Mesodermal cell (in vitro differentiated cells): ENCODE data around the gene WDR20.

Experiments used
- H3K27ac ChIP-seq: 2 replicates; pipeline ENCODE4 v1.7.0; 2013; ENCODE audit warnings: mild to moderate bottlenecking, low read depth, low read length, moderate library complexity; ENCODE audit not compliant: severe bottlenecking
- H3K36me3 ChIP-seq: 2 replicates; pipeline ENCODE4 v1.7.1; 2013; ENCODE audit warnings: mild to moderate bottlenecking, low read length, moderate library complexity; ENCODE audit not compliant: control insufficient read depth, insufficient read depth
- H3K4me1 ChIP-seq: one replicate; pipeline ENCODE4 v1.7.1; 2013; ENCODE audit warnings: mild to moderate bottlenecking, low read length; ENCODE audit not compliant: insufficient read depth, control insufficient read depth, poor library complexity, severe bottlenecking
- H3K4me3 ChIP-seq: 2 replicates; pipeline ENCODE4 v1.7.0; 2013; ENCODE audit warnings: low read length, control low read depth, mild to moderate bottlenecking; ENCODE audit not compliant: insufficient read depth, poor library complexity, severe bottlenecking; ENCODE audit errors: extremely low read depth
- H3K9me3 ChIP-seq: 2 replicates; pipeline ENCODE4 v1.7.1; 2013; ENCODE audit warnings: mild to moderate bottlenecking, low read length, moderate library complexity; ENCODE audit not compliant: control insufficient read depth
- WGBS, 2 experiments: methylation state at CpG; one replicate each; pipeline ENCODE4 v1.1.5; 2013; ENCODE audit warnings: missing lambda C conversion rate in 2 of 2; ENCODE audit not compliant: insufficient coverage in 2 of 2; 5-methylcytosine and 5-hydroxymethylcytosine counted together

The WDR20 gene

DNA sequence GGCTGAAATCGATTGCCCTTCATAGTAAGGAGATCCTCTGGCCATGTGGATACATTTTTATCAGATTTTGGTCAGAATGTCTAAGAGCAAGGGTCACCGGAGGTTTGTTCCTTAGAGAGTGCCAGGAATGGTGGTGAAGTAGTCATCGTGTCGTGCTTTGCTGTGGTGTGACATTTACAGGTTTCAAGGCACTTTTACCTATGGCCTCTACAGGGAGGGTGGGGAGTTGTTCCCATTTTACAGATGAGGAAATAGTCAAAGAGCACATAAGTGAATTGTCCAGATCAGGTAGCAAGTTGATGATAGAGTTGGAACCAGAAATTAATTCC, 57.2 kb downstream of the WDR20 start:
- WGBS, 2 experiments = 67 to 72% methylated on average over 3 to 4 of the region's 4 CpGs
- no peaks in the 10 kb centered on the region for H3K4me1 ChIP-seq
- peaks cover 53% of the 10 kb centered on the region for H3K36me3 ChIP-seq
- no peak overlapping the region for H3K27ac ChIP-seq
- H3K4me3 ChIP-seq = no peak overlapping the region
- H3K9me3 ChIP-seq = no peaks in the 10 kb centered on the region

GRCh38 chr14:102197317-102197853, 57.7 kb downstream of the WDR20 start:
- Histone ChIP-seq H3K9me3 (no peaks in the 10 kb centered on the region), H3K27ac (no peak overlapping the region), H3K4me3 (no peak overlapping the region), H3K36me3 (peaks cover 53% of the 10 kb centered on the region), H3K4me1 (no peaks in the 10 kb centered on the region)
- 97 to 98% methylated on average over 5 of the region's 5 CpGs for WGBS, 2 experiments

- Histone ChIP-seq H3K27ac (no peak overlapping the region), H3K9me3 (no peaks in the 10 kb centered on the region), H3K4me3 (no peak overlapping the region), H3K4me1 (no peaks in the 10 kb centered on the region), H3K36me3 (peaks cover 60% of the 10 kb centered on the region)
- 90 to 100% methylated on average over 4 to 8 of the region's 9 CpGs for WGBS, 2 experiments
These were observed 61.1 kb downstream of the WDR20 start for GRCh38 chr14:102200690-102201352.

GRCh38 chr14:102201353-102201738, 61.6 kb downstream of the WDR20 start:
- H3K4me3 ChIP-seq = no peak overlapping the region
- WGBS, 2 experiments = 93 to 96% methylated on average over 6 to 8 of the region's 9 CpGs
- H3K27ac ChIP-seq = no peak overlapping the region
- H3K36me3 ChIP-seq = peaks cover 60% of the 10 kb centered on the region
- no peaks in the 10 kb centered on the region for H3K9me3 ChIP-seq
- no peaks in the 10 kb centered on the region for H3K4me1 ChIP-seq

DNA sequence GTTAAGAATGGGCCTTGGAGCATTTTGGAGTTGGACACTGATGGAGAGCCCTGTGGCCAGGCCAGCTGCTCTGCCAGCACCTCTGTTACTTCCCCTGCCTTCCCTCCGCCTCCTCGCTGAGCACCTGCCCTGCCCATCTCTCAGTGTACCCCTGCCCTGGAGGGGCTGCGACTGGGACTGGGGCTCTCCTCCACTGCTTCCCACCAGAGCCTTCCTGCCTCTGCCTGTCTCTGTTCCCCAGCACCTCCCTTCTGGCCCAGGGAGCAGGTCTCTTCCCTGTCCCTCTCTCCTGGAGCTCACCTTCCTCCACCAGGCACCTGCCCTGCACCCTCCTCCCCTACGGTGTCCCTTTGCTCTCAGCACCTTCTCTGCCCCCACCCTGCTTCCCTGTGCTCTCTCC, 62.1 kb downstream of the WDR20 start:
- WGBS, 2 experiments = 89 to 92% methylated on average over 3 to 4 of the region's 4 CpGs
- Histone ChIP-seq H3K27ac (no peak overlapping the region), H3K9me3 (no peaks in the 10 kb centered on the region), H3K4me1 (no peaks in the 10 kb centered on the region), H3K36me3 (peaks cover 56% of the 10 kb centered on the region), H3K4me3 (no peak overlapping the region)

DNA sequence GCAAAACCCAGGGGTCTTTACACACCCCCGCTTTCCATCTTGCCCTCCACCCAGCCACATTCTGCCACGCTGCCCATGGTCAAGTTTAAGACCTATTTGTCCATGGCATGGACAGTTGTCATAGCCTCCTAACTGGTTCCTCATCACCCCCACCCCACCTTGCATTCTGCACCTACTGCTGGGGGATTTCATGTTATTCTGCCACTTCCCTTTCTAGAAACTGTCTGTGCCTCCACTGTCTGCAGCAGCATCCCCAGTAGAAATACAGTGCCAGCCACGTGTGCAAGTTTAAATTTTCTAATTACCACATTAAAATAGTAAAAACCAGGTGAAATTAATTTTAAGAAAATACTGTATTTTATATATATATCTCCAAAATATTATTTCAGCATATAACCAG, 63.2 kb downstream of the WDR20 start:
- Histone ChIP-seq H3K36me3 (peaks cover 45% of the 10 kb centered on the region), H3K27ac (no peak overlapping the region), H3K9me3 (no peaks in the 10 kb centered on the region), H3K4me3 (no peak overlapping the region), H3K4me1 (no peaks in the 10 kb centered on the region)
- WGBS, 2 experiments = 85 to 100% methylated on average over 2 of the region's 3 CpGs

DNA sequence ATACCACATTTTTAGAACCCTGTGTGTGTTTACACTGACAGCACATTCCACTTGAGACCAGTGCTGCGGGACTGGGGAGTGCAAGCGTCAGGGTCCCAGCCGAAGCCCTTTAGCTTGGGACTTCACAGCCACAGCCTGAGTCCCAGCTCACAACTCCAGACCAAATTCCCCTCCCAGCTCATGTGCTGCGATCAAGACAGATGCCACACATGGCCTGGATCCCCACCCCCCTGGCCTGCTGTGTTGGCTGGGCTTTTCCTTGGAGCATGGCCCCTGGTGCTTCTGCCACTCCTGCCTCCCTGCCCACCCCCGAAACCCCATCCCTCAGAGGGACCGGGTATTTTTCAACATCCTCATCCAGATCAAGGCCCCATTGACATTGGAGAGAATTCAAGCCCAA, 63.7 kb downstream of the WDR20 start:
- H3K9me3 ChIP-seq = no peaks in the 10 kb centered on the region
- H3K27ac ChIP-seq = no peak overlapping the region
- H3K4me3 ChIP-seq = no peak overlapping the region
- 87 to 90% methylated on average over 2 to 6 of the region's 6 CpGs for WGBS, 2 experiments
- no peaks in the 10 kb centered on the region for H3K4me1 ChIP-seq
- H3K36me3 ChIP-seq = peaks cover 43% of the 10 kb centered on the region

GRCh38 chr14:102205560-102205959, 65.9 kb downstream of the WDR20 start:
- Histone ChIP-seq H3K27ac (no peak overlapping the region), H3K4me1 (no peaks in the 10 kb centered on the region), H3K4me3 (no peak overlapping the region), H3K36me3 (peaks cover 48% of the 10 kb centered on the region), H3K9me3 (no peaks in the 10 kb centered on the region)
- WGBS, 2 experiments = 100% methylated on average over 1 to 2 of the region's 5 CpGs

DNA sequence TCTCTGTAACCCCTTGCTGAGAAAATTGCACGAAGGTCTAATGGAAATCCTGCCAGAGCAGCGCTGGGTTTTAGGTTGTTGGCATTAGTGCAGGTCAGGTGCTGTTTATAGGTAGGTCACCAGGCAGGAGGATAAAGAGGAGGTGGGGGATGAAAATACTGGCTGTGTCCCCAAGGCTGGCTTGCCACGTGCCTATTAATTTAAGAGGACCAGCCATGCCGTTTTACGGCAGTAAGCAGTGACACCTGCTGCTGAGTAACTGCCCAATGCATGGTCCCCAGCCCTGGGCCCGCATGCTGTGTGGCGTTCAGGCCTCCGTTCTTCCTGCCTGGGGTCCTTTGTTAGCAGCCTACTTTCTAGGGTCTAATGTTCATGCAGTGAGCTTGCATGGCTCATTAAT, 67.2 kb downstream of the WDR20 start:
- peaks cover 53% of the 10 kb centered on the region for H3K36me3 ChIP-seq
- H3K4me3 ChIP-seq = no peak overlapping the region
- H3K27ac ChIP-seq = no peak overlapping the region
- H3K4me1 ChIP-seq = no peaks in the 10 kb centered on the region
- no peaks in the 10 kb centered on the region for H3K9me3 ChIP-seq
- WGBS, 2 experiments = 87 to 94% methylated on average over 8 of the region's 8 CpGs

- Histone ChIP-seq H3K36me3 (peaks cover 58% of the 10 kb centered on the region), H3K4me3 (no peak overlapping the region), H3K4me1 (no peaks in the 10 kb centered on the region), H3K9me3 (no peaks in the 10 kb centered on the region), H3K27ac (no peak overlapping the region)
- 97% methylated on average over 9 to 13 of the region's 13 CpGs for WGBS, 2 experiments
These were observed 68.2 kb downstream of the WDR20 start for GRCh38 chr14:102207831-102208365.

DNA sequence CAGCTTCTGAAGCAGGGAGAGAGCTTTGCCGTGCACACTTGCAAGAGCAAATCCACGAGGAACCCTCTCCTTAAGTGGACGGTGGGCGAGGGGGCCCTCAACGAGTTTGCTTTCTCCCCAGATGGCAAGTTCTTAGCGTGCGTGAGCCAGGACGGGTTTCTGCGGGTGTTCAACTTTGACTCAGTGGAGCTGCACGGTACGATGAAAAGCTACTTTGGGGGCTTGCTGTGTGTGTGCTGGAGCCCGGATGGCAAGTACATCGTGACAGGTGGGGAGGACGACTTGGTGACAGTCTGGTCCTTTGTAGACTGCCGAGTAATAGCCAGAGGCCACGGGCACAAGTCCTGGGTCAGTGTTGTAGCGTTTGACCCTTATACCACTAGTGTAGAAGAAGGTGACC, 69.0 kb downstream of the WDR20 start:
- H3K9me3 ChIP-seq = no peaks in the 10 kb centered on the region
- H3K36me3 ChIP-seq = peaks cover 55% of the 10 kb centered on the region
- H3K4me1 ChIP-seq = no peaks in the 10 kb centered on the region
- no peak overlapping the region for H3K27ac ChIP-seq
- WGBS, 2 experiments = 93 to 94% methylated on average over 16 to 17 of the region's 17 CpGs
- H3K4me3 ChIP-seq = no peak overlapping the region
